ENCODE measurements around the gene RASAL2.

The RASAL2 gene

DNA sequence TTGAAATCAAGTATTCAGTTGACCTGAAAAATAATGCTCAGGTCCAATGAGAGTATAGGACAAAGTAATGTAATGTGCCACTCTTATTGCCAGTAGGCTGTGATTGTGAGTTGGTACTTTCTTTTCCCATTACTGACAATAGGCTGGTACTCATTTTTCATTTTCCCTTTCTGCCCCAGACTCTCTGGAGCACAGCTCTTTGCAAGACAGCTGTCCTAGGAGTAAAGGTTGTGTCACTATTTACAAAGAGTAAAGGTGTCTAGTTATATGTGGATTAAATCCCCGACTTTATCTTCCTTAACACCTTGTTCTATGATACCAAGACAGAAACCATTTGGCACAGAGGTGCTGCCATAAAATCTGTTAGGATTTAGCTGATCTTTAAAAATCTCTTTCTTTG lies 32.3 kb upstream of the RASAL2 start:
- Histone ChIP-seq H3K27me3 (ENCODE audit: insufficient read depth, poor library complexity, severe bottlenecking) (no peaks in the 10 kb centered on the region), H3K27ac (ENCODE audit: poor library complexity, severe bottlenecking) (no peak overlapping the region), H3K4me3 (ENCODE audit: severe bottlenecking) (no peak overlapping the region), H3K36me3 (ENCODE audit: low read depth) (no peaks in the 10 kb centered on the region), H3K4me1 (ENCODE audit: insufficient read depth, poor library complexity, severe bottlenecking) (peaks cover 11% of the 10 kb centered on the region), H3K9me3 (ENCODE audit: severe bottlenecking) (no peaks in the 10 kb centered on the region)
- no peak for DNase-seq (ENCODE audit: low spot score)
- TF ChIP-seq, protein P1, sequence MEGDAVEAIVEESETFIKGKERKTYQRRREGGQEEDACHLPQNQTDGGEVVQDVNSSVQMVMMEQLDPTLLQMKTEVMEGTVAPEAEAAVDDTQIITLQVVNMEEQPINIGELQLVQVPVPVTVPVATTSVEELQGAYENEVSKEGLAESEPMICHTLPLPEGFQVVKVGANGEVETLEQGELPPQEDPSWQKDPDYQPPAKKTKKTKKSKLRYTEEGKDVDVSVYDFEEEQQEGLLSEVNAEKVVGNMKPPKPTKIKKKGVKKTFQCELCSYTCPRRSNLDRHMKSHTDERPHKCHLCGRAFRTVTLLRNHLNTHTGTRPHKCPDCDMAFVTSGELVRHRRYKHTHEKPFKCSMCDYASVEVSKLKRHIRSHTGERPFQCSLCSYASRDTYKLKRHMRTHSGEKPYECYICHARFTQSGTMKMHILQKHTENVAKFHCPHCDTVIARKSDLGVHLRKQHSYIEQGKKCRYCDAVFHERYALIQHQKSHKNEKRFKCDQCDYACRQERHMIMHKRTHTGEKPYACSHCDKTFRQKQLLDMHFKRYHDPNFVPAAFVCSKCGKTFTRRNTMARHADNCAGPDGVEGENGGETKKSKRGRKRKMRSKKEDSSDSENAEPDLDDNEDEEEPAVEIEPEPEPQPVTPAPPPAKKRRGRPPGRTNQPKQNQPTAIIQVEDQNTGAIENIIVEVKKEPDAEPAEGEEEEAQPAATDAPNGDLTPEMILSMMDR (IDR thresholded peaks at IDR 0.05; ENCODE audit: poor library complexity, severe bottlenecking): no peak
- ATAC-seq (ENCODE audit: low read depth): no peak

DNA sequence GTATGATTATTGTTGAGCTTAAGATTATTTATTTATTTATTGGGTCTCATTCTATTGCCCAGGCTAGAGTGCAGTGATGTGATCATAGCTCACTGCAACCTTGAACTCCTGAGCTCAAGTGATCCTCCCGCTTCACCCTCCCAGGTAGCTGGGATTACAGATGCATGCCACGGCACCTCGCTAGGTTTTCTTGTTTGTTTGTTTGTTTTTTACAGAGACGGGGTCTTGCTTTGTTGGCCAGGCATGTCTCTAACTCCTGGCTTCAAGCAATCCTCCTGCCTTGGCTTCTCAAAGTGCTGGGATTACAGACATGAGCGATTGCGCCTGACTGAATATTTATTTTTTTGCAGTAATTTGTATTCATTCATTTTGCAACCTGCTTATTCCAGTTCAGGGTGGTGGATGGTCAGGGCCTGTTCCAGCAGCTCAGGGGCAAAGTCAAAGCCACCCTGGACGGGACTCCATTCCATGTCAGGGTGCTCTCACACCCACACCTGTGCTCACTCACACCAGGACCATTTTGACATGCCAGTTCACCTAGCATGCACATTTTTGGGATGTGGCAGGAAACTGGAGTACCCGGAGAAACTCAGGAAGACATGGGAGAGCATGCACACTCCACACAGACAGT lies 29.6 kb upstream of the RASAL2 start:
- DNase-seq (ENCODE audit: low spot score) (no peak), ATAC-seq (ENCODE audit: low read depth) (no peak)
- TF ChIP-seq, protein P1 (IDR thresholded peaks at IDR 0.05; ENCODE audit: poor library complexity, severe bottlenecking): no peak
- H3K9me3 ChIP-seq (ENCODE audit: severe bottlenecking): no peaks in the 10 kb centered on the region
- H3K27me3 ChIP-seq (ENCODE audit: insufficient read depth, poor library complexity, severe bottlenecking): no peaks in the 10 kb centered on the region
- H3K4me1 ChIP-seq (ENCODE audit: insufficient read depth, poor library complexity, severe bottlenecking): peaks cover 11% of the 10 kb centered on the region
- no peak overlapping the region for H3K27ac ChIP-seq (ENCODE audit: poor library complexity, severe bottlenecking)
- H3K36me3 ChIP-seq (ENCODE audit: low read depth): no peaks in the 10 kb centered on the region
- H3K4me3 ChIP-seq (ENCODE audit: severe bottlenecking): no peak overlapping the region

DNA sequence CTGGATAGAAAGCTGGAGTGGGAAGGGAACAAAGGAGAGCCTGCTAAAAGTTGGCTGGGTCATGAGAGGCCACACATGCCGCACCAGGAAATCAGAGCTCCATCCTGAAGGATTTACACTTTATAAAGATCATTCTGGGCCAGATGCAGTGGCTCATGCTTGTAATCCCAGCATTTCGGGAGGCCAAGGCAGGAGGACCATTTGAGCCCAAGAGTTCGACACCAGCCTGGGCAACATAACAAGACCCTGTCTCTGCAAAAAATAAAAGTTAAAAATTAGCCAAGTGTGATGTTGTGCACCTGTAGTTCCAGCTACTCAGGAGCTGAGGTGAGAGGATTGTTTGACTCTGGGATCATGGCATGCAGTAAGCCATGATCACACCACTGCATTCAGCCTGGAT lies 28.7 kb upstream of the RASAL2 start:
- DNase-seq (ENCODE audit: low spot score) (no peak), ATAC-seq (ENCODE audit: low read depth) (no peak)
- TF ChIP-seq, protein P1 (IDR thresholded peaks at IDR 0.05; ENCODE audit: poor library complexity, severe bottlenecking): no peak
- H3K27me3 ChIP-seq (ENCODE audit: insufficient read depth, poor library complexity, severe bottlenecking): no peaks in the 10 kb centered on the region
- H3K9me3 ChIP-seq (ENCODE audit: severe bottlenecking): no peaks in the 10 kb centered on the region
- H3K4me3 ChIP-seq (ENCODE audit: severe bottlenecking): no peak overlapping the region
- H3K4me1 ChIP-seq (ENCODE audit: insufficient read depth, poor library complexity, severe bottlenecking): peaks cover 9% of the 10 kb centered on the region
- H3K27ac ChIP-seq (ENCODE audit: poor library complexity, severe bottlenecking): no peak overlapping the region
- no peaks in the 10 kb centered on the region for H3K36me3 ChIP-seq (ENCODE audit: low read depth)

DNA sequence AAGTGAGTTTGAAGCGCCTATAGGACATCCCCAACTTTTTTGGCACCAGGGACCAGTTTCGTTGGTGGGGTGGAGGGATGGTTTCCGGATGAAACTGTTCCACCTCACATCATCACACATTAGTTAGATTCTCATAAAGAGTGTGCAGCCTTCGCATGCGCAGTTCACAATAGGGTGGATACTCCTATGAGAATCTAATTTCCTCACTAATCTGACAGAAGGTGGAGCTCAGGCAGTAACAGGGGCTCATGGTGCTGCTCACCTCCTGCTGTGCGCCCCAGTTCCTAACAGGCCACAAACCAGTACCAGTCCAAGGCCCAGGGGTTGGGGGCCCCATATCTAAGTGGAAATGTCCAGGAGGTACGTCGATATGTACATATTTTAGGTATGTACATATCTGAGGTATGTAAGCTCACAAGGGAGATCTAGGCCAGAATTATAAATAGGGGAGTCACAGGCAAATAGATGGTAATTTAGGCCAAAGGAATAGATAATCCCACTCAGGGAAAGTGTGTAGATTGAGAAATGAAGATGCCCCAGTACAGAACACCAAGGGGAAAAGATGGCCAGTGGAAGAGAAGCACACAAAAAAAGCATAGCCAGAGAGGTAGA lies 27.5 kb upstream of the RASAL2 start:
- TF ChIP-seq, protein P1 (IDR thresholded peaks at IDR 0.05; ENCODE audit: poor library complexity, severe bottlenecking): no peak
- Histone ChIP-seq H3K9me3 (ENCODE audit: severe bottlenecking) (no peaks in the 10 kb centered on the region), H3K36me3 (ENCODE audit: low read depth) (no peaks in the 10 kb centered on the region), H3K27me3 (ENCODE audit: insufficient read depth, poor library complexity, severe bottlenecking) (no peaks in the 10 kb centered on the region), H3K27ac (ENCODE audit: poor library complexity, severe bottlenecking) (no peak overlapping the region), H3K4me1 (ENCODE audit: insufficient read depth, poor library complexity, severe bottlenecking) (no peaks in the 10 kb centered on the region), H3K4me3 (ENCODE audit: severe bottlenecking) (no peak overlapping the region)
- ATAC-seq (ENCODE audit: low read depth): no peak
- DNase-seq (ENCODE audit: low spot score): no peak
